ENCODE data around the gene OLFML2A.

DNA sequence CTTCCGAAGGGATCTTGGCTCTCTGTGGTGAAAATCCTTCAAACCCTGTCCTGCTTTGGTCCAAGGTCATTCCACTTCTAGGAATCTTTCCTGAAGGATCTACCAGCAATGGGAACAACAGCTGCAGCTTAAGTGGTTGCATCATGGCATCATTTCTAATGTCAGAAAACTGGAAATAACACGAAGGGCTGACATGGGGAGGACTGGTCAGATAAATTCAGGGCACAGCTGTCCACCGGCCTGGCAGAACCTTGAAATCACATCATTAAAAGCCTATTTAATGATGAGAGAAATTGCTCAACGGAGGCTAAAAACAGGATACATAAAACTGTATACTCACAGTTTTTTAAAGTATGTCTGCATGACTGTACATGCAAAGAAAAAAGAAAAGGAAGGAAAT lies 28.3 kb downstream of the OLFML2A start:
- TF ChIP-seq POLR2AphosphoS5 (IDR thresholded peaks at IDR 0.05; ENCODE audit: low read depth, low read length) (no peak), POLR2A (IDR thresholded peaks at IDR 0.05; ENCODE audit: low read depth, low read length) (no peak)

Measured in GM12892 (cell line).